GM20431 (cell line): ENCODE data around the gene APRT.
"Not testable (repeated sequence)": the region's sequence is repeated elsewhere in the genome, so short reads cannot be mapped to it uniquely, and the experiment has no call there.

ENCODE experiments used
- in situ Hi-C: fragments of 300-500 bp; cut with MseI, MboI; formaldehyde crosslinking; loops from one replicate; pipeline ENCODE4 v1.15.0; 2020; ENCODE audit warnings: low sequenced_read_pairs; ENCODE audit not compliant: unreplicated experiment

Gene APRT

DNA sequence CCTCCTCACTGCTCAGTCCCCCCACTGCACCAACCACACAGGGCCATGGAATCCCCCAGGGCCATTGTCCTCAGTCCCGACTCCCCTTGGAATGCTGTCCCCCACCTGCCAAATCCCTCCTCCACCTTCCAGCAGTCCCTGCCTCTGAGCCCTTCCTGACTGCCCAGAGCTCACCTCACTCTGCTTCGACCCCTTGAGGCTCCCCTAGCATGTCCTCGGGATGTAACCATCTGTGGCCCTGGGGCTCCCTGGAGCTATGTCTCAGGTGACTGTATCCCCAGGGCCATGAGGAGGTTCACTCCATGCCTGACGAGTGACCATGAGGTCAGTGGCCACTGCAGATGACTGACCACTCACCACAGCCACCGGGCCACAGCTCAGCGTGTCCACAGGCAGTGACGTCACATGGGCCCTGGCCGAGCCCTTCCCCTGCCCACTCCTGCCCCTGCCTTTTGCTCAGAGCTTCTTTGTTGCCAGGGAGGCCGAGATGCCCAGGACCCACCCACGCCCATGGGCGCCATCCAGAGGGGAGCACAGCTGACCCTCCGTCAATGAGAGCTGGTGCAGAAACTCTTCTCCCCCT, 19.0 kb downstream of the APRT start:
- in situ Hi-C loops, result no loop called here

DNA sequence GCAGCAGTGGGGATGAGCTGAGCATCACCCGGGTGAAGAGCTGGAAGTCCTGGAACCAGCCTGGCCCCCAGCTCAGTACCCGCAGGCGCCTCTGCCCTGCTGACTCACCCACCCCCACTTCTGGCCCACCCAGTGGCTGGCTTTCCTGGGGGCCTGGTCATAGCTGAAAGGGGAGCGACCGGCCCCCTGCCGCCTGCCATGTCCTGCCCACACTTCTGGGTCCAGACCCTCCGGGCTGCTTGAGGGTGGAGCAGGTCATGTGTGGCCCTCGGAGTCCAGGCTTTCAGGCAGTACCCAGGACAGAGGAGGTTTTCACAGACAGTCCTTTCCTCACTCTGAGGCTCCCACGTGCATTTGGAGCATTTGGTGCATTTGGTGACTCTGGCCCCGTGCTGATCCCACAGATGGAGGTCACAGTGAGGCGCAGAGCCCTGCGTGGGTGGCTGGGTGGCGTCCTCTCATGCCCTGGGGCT, 19.6 kb downstream of the APRT start:
- in situ Hi-C loops, result no loop called here

DNA sequence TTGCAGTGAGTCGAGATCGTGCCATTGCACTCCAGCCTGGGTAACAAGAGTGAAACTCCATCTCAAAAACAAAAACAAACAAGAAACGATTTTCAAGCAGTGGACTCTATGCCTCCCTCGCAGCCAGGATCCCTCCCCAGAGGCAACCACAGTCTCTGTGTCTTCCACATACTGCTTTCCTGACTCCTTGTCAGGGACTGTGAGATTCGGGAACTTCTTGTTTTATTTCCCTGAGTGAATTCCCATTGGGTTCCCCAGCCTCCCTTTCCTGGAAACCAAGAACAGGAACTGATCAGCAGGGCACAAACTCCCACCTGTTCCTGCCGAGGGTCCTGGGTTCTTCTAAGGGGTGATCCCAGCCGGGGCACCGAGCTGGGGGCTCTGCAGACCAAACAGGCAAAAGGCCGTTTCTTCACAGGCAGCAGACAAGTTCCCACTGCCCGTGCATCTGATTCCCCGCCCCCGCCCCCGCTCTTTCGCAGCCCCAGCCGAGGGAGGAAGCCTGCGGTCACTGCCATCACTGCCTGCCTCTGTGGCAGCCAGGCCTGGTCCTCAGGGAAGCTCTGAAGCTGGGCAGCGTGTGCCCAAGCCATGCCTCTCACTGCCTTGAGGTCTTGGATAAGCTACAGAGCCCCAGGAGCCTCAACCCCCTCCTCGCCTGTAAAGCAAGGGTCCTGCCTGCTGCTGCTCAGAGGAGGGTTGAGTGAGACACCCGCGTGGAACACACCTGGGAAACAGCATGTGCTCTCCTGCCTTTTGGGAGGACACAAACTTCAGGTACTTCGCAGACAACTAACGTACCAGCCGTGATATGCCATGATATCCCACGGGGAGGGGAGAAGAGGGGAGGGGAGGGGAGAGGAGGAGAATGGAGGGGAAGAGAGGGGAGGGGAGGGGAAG, 21.2 kb downstream of the APRT start:
- in situ Hi-C loops, result no loop called here

DNA sequence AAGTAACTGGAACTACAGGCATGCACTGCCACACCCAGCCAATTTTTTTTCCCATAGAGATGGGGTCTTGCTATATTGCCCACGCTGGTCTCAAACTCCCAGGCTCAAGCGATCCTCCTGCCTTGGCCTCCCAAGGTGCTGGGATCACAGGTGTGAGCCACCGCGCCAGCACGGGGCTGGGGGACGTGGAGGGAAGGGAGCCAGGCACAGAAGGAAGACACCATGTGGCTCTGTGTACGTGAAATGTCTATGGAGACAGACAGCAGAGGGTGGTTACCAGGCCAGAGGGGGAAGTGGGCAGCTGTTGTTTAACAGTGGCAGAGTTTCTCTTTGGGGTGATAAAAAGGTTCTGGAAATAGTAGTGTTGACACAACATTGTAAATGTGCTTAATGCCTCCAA, 22.1 kb downstream of the APRT start:
- in situ Hi-C loops, result no loop called here

DNA sequence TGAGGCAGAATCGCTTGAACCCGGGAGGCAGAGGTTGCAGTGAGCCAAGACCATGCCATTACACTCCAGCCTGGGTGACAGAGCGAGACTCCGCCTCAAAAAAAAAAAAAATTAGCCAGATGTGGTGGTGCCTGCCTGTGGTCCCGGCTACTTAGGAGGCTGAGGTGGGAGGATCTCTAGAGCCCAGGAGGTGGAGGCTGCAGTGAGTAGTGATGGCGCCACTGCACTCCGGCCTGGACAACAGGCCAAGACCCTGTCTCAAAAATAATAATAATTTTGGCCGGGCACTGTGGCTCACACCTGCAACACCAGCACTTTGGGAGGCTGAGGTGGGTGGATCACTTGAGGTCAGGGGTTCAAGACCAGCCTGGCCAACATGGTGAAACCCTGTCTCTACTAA, 23.0 kb downstream of the APRT start:
- in situ Hi-C loops, result not testable (repeated sequence)

DNA sequence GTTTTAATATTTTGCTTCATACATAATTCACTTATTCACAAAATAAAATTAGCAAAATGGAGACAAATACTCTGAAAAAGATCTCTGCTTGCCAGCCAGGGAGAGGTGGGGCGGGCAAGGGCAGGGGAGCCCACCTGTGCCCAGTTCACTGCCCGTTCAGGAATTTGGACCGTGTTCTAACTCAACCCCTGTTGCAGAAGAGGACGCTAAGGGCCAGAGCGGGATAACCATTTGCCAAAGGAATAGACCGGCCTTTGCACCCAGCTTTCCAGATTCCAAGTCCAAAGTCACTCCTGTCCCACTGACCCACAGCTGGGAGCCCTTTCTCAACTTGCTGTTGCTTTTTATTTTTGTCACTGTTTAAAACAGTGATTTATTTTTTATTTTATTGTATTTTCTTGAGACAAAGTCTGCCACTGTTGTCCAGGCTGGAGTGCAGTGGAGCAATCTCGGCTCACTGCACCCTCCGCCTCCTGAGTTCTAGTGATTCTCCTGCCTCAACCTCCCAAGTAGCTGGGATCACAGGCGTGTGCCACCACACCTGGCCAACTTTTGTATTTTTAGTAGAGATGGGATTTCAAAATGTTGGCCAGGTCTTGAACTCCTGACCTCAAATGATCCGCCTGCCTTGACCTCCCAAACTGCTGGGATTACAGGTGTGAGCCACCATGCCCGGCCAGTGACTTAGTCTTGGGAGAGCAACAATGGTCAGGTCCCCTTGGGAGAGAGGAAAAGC, 24.0 kb downstream of the APRT start:
- in situ Hi-C loops, result no loop called here

DNA sequence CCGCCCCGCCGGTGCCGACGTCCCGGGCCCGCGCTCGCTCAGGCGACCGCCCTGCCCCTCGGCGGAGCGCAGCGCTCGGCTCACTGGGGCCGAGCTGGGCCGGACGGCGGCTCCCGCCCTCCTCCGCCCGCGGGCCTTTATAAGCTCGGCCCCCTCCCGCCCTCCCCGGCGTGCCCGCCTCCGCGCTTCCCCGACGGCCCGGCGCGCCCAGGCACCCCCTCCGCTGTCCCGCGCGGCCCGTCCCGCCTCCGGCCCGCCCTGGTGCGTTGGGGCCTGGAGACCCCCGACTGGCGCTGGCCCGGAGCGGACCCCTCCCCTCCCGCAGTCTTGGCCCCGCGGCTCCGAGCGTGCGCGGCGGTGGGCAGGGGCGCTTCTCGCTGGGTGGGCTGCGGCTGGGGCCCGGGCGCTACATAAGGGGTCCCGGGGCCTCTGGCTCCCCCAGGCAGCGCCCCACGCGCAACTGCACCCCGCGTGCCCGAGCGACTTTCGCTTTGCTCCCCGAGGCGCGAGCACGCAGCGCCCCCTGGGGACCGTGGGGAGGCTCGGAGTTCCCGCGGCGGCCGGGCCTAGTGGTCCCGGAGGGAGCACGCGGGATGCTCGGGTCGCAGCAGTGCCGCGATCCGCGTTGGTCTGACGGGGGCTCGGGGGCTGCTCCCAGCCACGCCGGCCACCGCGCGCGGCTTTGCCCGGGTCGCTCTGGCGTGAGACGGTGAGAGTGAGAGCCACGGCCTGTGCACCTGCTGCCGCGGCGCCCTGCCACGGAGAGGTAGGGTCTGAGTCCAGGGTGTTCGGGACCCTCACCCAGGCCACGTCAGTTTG, 26.4 kb downstream of the APRT start, which contains the start of gene PIEZO1:
Gene PIEZO1, minus strand, starts transcription at position 115 of the 819 bp plus-strand sequence. CDS start 256 bp downstream, outside the sequence.
- in situ Hi-C loops, result no loop called here

DNA sequence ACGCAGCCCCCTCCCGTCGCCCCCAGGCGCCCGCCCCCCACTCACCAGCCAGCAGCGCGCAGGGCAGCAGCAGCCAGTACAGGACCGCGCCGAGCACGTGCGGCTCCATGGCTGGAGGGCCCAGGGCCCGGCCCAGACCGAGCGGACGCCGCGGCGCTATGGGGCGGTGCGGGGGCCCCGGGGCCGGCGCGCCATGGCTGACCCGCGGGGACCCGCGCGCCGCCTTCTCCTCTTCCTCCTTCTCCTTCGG, 26.9 kb downstream of the APRT start:
- in situ Hi-C loops, result no loop called here

DNA sequence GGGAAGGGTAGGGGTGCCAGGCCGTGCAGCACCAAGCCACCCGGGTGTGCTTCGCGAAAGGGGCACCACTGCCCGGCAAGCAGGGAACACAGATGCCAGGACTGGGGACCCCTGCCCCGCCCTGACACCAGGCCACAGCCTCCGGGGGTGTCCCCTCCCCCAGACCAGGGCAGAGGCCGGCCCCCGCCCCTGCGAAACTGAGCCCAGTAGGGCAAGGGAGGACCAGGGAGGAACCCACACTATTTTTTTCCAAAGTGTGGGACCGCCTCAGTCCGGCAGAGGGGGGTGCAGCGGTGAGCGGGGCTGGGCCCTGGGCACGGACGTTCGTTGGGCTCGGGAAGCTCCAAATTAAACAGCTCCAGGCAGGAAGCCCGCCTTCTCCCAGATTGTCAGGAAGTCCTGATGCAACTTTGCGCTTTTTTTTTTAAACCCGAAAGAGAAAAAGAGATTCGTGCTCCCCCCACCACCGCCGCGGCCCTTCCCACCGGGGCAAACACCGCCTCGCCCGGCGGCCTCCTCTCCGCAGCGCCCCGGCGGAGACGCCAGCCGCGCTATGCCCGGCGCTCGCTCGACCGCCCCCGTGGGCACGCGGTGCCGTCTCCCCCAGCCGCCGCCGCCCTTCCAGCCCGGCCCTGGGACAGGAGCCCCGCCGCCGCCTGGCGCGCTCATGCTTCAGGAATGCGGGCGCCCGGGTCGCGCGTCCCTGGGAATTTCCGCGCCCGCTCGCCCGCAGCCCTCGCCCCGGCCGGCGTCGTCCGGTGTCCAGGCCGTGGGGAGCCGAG, 27.5 kb downstream of the APRT start:
- in situ Hi-C loops, result no loop called here

DNA sequence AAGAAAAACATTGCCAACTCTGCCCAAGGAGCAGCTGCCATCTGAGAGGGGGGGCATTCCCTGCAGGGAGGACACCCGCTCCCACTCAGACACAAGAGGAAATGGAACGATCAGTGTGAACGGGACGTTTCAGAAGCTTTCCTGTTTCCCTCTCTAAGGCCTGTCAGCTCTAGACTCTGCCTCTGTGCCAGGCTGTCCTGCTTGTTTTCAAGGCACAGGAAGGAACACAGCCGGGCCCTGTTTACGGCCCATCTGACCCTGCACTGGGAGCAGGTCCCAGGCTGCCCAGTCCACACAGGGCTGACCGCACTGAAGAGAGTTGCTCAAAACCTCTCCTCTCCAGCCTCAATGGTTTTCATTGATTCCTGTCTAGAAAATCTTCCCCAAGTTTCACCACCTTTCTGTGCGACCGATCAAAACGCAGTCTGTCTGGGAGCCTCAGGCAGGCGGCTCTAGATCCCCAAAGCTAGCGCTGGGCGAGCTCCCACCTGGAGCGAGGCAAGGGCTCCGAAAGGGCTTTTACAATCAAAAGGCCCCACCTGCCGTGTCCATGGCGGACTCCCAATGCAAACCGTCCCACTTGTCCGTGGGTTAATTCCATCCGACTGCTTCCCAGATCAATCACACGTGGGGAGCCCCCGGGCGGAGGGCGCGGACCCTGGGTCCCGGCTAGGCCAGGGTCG, 28.2 kb downstream of the APRT start:
- in situ Hi-C loops, result no loop called here

DNA sequence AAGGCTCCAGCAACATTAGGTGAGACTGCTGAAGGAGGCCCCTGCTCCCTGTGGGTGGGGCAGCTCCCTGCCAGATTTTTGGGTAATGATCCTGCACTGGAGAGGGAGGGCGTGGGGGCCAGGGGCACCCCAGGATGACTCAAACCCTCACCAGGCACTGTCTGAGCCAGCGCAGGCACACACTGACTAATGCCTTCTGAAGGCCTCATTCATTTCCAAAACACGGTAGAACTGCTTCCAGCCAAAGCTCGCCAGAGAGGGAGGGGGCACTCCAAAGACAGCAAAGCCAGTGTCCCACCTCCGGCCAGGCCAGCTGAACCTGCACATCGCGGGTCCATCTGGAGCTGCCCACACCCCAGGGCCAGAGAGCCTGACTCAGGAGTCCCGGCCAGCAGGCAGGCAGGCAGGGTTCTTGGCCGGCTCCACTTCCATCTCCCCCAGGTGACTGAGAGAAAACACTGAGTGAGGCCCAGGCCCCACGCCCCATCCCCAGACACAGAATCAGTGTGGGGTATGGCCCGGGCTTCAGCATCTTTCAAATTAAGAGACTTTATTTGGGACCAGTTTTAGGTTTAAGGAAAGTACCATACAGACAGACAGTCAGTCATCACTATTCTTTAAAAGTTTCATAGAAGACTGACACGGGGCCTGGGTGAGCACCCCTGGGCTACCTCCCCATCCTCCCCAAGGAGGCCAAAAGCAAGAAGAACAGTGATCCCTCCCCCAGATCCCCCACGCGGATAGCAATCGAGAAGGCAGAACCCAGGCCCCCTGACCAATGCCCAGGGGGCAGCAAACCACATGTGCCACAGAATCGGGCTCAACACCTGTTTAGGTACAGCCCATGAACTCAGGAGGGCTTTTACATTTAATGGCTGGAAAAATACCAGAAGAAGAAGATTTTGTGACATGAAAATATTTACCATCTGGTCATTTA, 29.0 kb downstream of the APRT start:
- in situ Hi-C loops, result no loop called here

DNA sequence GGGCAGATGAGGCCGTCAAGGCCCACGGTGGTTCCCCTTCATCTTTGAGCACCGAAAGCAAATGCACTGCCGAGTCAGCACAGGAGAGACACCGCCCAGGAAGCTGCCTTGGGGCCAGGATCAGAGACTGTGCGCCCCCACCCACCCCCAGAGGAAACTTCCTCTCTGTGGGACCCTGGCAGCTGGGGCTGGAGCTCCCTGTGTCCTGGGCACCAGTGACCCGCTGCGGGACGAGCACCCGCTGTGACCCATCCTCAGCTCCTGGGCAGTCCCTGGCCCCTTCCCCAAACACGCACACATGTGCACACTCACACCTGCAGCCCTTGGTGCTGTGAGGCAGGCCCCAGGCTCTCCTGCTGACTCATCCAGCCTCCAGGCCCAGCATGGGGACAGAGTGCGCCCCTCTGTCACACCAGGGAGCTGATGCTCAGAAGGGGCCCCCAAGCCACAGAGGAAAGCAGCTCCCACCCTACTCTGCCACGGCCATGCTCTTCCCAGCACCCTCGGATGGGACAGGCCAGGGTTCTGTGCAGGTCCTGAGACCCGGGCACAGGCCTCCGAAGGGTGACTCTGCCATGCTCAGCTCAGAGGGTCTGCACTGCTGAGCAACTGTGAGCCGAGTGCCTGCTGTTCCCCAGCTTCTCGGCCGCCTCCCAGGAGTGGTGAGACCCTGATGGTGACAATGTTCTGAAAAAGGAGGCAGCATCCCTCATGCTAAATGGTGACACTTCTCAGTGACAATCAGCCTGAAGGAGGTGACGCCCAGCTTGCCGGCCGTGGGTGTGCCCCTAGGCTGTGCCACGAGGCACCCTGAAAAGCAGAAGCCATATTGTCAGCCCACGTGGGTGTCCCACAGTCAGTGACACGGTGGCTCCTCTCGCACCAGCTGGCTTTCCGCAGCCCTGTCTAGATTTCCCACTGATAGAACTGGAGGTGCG, 30.3 kb downstream of the APRT start:
- in situ Hi-C loops, result no loop called here

DNA sequence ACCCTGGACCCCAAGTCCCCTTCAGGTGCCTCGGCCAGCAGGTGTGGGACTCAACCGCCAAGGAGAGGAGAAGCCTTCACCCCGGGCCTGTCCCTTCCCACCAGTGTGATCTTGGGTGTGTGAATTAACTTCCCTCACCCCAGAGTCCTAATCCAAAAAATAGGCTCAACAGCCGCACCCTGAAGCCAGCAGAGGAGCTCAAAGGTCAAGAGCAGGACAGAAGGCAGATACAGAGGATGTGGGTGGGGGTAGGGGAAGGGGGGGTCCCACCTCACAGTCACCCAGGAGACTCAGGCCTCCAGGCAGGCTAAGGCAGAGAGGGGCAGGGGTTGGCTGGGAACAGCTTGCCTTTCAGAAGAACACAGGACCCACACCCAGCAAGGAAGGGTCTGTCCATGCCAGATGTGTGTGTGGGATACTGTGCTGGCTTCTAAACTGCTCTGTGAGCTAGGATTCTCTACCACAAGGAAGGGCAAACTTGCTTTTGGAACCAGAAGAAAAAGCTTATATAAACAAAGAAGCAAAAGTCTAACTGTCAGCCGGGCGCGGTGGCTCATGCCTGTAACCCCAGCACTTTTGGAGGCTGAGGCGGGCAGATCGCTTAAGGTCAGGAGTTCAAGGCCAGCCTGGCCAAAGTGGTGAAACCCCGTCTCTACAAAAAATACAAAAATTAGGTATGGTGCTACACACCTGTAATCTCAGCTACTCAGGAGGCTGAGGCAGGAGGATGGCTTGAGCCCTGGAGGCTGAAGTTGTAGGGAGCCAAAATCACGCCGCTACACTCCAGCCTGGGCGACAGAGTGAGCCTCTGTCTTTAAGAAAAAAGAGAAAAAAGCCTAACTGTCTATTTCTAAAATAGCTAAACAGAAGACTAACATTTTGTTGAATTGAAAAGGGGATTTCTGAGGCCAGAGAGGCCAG, 31.3 kb downstream of the APRT start:
- in situ Hi-C loops, result no loop called here

DNA sequence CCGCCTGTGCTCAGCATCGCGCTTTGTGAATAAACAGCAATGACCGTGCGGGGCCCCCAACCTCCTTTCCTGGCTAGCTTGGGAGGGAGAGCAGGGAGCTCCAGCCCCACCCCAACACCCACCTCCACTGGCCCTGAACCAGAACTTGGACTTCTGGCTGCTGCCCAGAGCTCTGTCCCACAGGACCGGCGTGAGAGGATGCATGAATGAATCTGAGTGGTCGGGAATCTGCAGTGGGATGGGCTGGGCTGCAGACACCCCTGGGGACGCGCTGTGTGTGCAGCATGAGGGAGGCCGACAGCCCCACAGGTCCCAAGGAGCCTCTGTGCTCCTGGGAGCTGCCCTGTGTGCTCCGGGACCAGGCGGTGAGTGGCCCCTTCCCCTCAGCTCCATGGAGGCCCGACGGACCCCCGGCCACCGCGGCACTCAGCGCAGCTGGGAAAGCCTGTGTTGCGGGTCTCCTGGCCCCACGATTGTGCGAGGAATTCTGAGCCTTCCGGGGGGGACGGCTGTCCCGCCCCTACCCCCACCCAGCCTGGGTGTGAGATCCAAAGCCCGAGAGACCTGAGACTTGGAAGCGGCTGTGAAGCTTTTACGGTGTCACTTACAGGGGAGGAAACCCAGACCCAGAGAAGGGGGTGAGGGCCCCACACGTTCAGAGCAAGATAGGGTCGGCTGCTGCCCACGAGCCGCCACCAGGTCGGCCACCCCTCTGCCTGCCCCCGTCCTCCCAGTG, 32.2 kb downstream of the APRT start:
- in situ Hi-C loops, result no loop called here

DNA sequence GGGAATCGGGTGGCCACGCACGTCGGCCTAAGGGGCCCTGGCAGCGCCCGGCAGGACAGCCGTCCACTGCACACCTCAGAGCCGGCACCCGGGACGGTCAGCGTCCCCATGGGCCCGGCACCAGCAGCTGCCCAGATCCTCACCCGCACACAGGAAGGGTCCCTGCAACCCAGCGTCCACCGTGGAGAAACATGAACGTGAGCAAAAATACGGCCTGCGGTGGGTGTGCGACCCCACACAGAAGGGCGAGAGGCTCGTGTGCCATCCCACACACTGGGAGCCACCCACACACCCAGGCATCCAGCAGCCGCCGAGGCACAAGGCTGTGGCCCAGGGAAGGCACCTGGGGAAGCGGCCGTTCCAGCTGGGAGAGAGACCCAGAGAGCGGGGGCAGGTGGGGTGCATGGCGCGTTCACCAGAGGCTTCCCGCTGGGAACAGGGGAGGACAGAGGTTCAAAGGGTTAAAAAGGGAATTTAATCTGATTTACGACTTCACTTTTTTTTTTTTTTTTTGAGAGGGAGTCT, 33.1 kb downstream of the APRT start:
- in situ Hi-C loops, result no loop called here
